ENCODE results near the gene UPB1.

The UPB1 gene

DNA sequence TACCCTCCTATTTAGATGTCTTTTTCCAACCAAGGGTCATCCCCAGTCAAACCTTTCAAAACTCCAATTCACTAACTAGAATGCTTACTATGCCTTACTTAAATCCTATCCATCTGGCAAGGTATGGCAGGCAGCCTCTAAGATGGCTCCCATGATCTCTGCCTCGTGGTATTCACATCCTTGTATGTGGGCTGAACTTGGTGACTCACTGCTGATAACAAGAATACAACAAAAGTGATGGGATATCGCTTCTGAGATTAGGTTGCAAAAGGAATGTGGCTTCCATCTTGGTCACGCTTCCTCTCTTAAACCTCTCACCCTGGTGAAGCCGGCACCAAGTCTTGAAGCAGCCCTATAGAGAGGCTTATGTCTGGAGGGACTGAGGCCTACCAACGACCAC, 29.6 kb upstream of the UPB1 start:
- no CpG with 5 or more reads among the region's 5 CpGs for WGBS, 2 donors (ENCODE audit: extremely low coverage in 2 of 2, insufficient read length in 2 of 2, insufficient replicate concordance in 1 of 2)
- Histone ChIP-seq H4K91ac (ENCODE audit: low read depth, low read length, poor library complexity) (no peak overlapping the region), H3K4me2 (ENCODE audit: insufficient read depth, low read length, poor library complexity, severe bottlenecking) (no peak overlapping the region), H2AK5ac (ENCODE audit: low read depth, low read length) (no peak overlapping the region), H3K27me3 (ENCODE audit: control insufficient read depth in 3 of 3, insufficient read depth in 3 of 3, low read depth in 1 of 3, low read length in 3 of 3) (no peaks in the 10 kb centered on the region), H2BK120ac (ENCODE audit: low read depth, low read length) (no peak overlapping the region), H2BK15ac (ENCODE audit: low read length) (no peak overlapping the region), H3K36me3 (replicated peaks in 1 of 2; ENCODE audit: control insufficient read depth in 2 of 2, insufficient read depth in 2 of 2, low read length in 2 of 2) (no peaks in the 10 kb centered on the region), H3K27ac (replicated peaks; ENCODE audit: low read length) (no peak overlapping the region), H2AFZ (ENCODE audit: low read length) (peak overlapping the region; percentile 49), H4K8ac (ENCODE audit: low read depth, low read length) (no peak overlapping the region), H2BK5ac (ENCODE audit: low read length) (no peak overlapping the region), H3K4ac (ENCODE audit: low read length) (no peak overlapping the region), H3K4me1 (ENCODE audit: control insufficient read depth in 2 of 2, insufficient read depth in 1 of 2, low read depth in 1 of 2, low read length in 2 of 2) (peaks cover 11 to 12% of the 10 kb centered on the region in 2 donors), H3K9me3 (replicated peaks in 1 of 2; ENCODE audit: control insufficient read depth in 2 of 2, insufficient read depth in 1 of 2, low read depth in 1 of 2, low read length in 2 of 2) (no peaks in the 10 kb centered on the region), H3K4me3 (ENCODE audit: low read length in 2 of 2) (no peak overlapping the region), H2BK12ac (ENCODE audit: low read length) (no peak overlapping the region), H3K18ac (ENCODE audit: low read length) (no peak overlapping the region), H3K79me1 (ENCODE audit: low read depth, low read length) (no peaks in the 10 kb centered on the region), H3K23ac (ENCODE audit: low read depth, low read length, poor library complexity) (no peak overlapping the region), H3K14ac (ENCODE audit: low read length) (no peak overlapping the region), H3K9ac (ENCODE audit: low read depth, low read length, poor library complexity) (no peak overlapping the region)
- DNase-seq (ENCODE audit: low spot score): no peak

DNA sequence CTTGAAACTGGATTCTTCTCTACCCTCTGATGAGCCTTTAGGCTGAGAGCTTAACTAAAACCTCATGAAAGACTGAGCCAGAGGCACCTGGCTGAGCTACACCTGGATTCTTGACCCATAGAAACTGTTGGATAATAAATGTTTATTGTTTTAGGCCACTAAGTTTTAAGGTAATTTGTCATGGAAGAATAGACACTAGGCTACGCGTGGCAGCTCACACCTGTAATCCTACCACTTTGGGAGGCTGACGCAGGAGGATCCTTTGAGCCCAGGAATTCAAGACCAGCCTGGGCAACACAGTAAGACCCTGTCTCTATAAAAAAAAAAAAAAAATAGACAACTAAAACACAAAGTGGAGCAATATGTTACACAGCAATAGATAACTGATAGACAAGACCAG, 29.2 kb upstream of the UPB1 start:
- H3K4me2 ChIP-seq (ENCODE audit: insufficient read depth, low read length, poor library complexity, severe bottlenecking): no peak overlapping the region
- no peak overlapping the region for H2BK120ac ChIP-seq (ENCODE audit: low read depth, low read length)
- WGBS, 2 donors (ENCODE audit: extremely low coverage in 2 of 2, insufficient read length in 2 of 2, insufficient replicate concordance in 1 of 2): no CpG with 5 or more reads among the region's 3 CpGs
- no peaks in the 10 kb centered on the region for H3K79me1 ChIP-seq (ENCODE audit: low read depth, low read length)
- no peak overlapping the region for H4K8ac ChIP-seq (ENCODE audit: low read depth, low read length)
- no peak overlapping the region for H3K23ac ChIP-seq (ENCODE audit: low read depth, low read length, poor library complexity)
- H3K18ac ChIP-seq (ENCODE audit: low read length): no peak overlapping the region
- H3K27ac ChIP-seq (replicated peaks; ENCODE audit: low read length): no peak overlapping the region
- no peak overlapping the region for H2BK15ac ChIP-seq (ENCODE audit: low read length)
- H2AFZ ChIP-seq (ENCODE audit: low read length): no peak overlapping the region
- H3K27me3 ChIP-seq (ENCODE audit: control insufficient read depth in 3 of 3, insufficient read depth in 3 of 3, low read depth in 1 of 3, low read length in 3 of 3): no peaks in the 10 kb centered on the region
- H2BK5ac ChIP-seq (ENCODE audit: low read length): no peak overlapping the region
- no peak overlapping the region for H2BK12ac ChIP-seq (ENCODE audit: low read length)
- H3K36me3 ChIP-seq (replicated peaks in 1 of 2; ENCODE audit: control insufficient read depth in 2 of 2, insufficient read depth in 2 of 2, low read length in 2 of 2): no peaks in the 10 kb centered on the region
- H3K4ac ChIP-seq (ENCODE audit: low read length): no peak overlapping the region
- H3K14ac ChIP-seq (ENCODE audit: low read length): no peak overlapping the region
- no peak overlapping the region for H3K4me3 ChIP-seq (ENCODE audit: low read length in 2 of 2)
- H3K9me3 ChIP-seq (replicated peaks in 1 of 2; ENCODE audit: control insufficient read depth in 2 of 2, insufficient read depth in 1 of 2, low read depth in 1 of 2, low read length in 2 of 2): no peaks in the 10 kb centered on the region
- no peak overlapping the region for H4K91ac ChIP-seq (ENCODE audit: low read depth, low read length, poor library complexity)
- H2AK5ac ChIP-seq (ENCODE audit: low read depth, low read length): no peak overlapping the region
- no peak overlapping the region for H3K9ac ChIP-seq (ENCODE audit: low read depth, low read length, poor library complexity)
- DNase-seq (ENCODE audit: low spot score): no peak
- H3K4me1 ChIP-seq (ENCODE audit: control insufficient read depth in 2 of 2, insufficient read depth in 1 of 2, low read depth in 1 of 2, low read length in 2 of 2): peaks cover 10 to 12% of the 10 kb centered on the region in 2 donors

DNA sequence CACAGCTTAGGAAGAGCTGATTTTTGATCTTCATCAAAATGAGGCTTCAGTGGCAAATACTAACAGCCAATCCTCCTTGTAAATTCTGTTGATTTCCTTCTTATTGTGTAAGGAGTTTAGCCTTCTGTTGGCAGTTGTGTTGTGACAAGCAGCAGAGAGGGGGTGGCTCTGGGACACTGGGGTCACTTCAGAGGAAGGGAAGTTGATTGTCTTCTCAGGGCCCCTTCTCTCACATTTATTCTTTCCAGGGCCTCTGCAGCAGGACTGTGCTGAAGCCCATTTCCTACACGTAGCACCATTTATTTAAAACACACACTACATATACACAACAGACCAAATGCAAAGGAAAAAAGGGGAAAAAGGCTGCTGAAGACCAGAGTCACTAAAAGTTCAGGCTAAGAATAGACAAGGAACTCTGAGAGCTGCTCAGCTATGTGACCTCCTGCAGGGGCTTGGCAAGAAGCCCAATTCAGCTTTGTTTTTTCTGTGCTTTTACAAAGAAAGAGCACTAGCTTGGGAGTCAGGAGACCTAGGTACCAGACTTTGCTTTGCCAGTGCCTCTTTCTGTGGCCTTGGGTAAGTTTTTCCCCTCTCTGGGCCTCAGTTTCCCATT, 28.3 kb upstream of the UPB1 start:
- H3K14ac ChIP-seq (ENCODE audit: low read length): no peak overlapping the region
- H3K9me3 ChIP-seq (replicated peaks in 1 of 2; ENCODE audit: control insufficient read depth in 2 of 2, insufficient read depth in 1 of 2, low read depth in 1 of 2, low read length in 2 of 2): no peaks in the 10 kb centered on the region
- WGBS, 2 donors (ENCODE audit: extremely low coverage in 2 of 2, insufficient read length in 2 of 2, insufficient replicate concordance in 1 of 2): no CpG with 5 or more reads among the region's 1 CpG
- H3K4me2 ChIP-seq (ENCODE audit: insufficient read depth, low read length, poor library complexity, severe bottlenecking): no peak overlapping the region
- H4K91ac ChIP-seq (ENCODE audit: low read depth, low read length, poor library complexity): no peak overlapping the region
- no peak overlapping the region for H2BK5ac ChIP-seq (ENCODE audit: low read length)
- no peaks in the 10 kb centered on the region for H3K27me3 ChIP-seq (ENCODE audit: control insufficient read depth in 3 of 3, insufficient read depth in 3 of 3, low read depth in 1 of 3, low read length in 3 of 3)
- no peak overlapping the region for H2BK120ac ChIP-seq (ENCODE audit: low read depth, low read length)
- H4K8ac ChIP-seq (ENCODE audit: low read depth, low read length): no peak overlapping the region
- no peaks in the 10 kb centered on the region for H3K36me3 ChIP-seq (replicated peaks in 1 of 2; ENCODE audit: control insufficient read depth in 2 of 2, insufficient read depth in 2 of 2, low read length in 2 of 2)
- no peak overlapping the region for H3K4ac ChIP-seq (ENCODE audit: low read length)
- no peak overlapping the region for H2AK5ac ChIP-seq (ENCODE audit: low read depth, low read length)
- no peak overlapping the region for H3K23ac ChIP-seq (ENCODE audit: low read depth, low read length, poor library complexity)
- peak overlapping the region; percentile 19 for H2AFZ ChIP-seq (ENCODE audit: low read length)
- DNase-seq (ENCODE audit: low spot score): no peak
- H3K79me1 ChIP-seq (ENCODE audit: low read depth, low read length): no peaks in the 10 kb centered on the region
- H3K4me1 ChIP-seq (ENCODE audit: control insufficient read depth in 2 of 2, insufficient read depth in 1 of 2, low read depth in 1 of 2, low read length in 2 of 2): peaks cover 10 to 12% of the 10 kb centered on the region in 2 donors
- no peak overlapping the region for H3K9ac ChIP-seq (ENCODE audit: low read depth, low read length, poor library complexity)
- no peak overlapping the region for H3K4me3 ChIP-seq (ENCODE audit: low read length in 2 of 2)
- H2BK12ac ChIP-seq (ENCODE audit: low read length): no peak overlapping the region
- no peak overlapping the region for H2BK15ac ChIP-seq (ENCODE audit: low read length)
- H3K27ac ChIP-seq (replicated peaks; ENCODE audit: low read length): no peak overlapping the region
- H3K18ac ChIP-seq (ENCODE audit: low read length): no peak overlapping the region

DNA sequence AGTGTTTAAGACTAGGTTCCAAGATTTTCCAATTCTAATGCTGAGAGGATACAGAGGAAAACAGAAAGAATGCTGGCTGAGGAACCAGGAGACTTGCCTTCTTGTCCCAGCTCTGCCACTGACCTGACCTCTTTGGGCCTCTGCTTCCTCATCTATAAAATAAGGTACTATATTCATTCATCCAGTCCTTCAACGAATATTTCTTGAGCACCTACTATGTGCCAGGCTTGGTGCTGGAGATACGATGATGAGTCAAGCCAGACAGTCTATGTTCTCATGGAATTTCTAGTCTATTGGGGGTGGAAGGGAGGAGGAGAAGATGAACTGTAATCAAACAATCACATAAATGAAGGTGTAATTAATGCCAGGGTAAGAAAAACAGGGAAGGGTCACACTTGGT, 27.8 kb upstream of the UPB1 start:
- Histone ChIP-seq H3K36me3 (replicated peaks in 1 of 2; ENCODE audit: control insufficient read depth in 2 of 2, insufficient read depth in 2 of 2, low read length in 2 of 2) (no peaks in the 10 kb centered on the region), H2BK15ac (ENCODE audit: low read length) (no peak overlapping the region), H3K27ac (replicated peaks; ENCODE audit: low read length) (no peak overlapping the region), H3K4me2 (ENCODE audit: insufficient read depth, low read length, poor library complexity, severe bottlenecking) (no peak overlapping the region), H3K18ac (ENCODE audit: low read length) (no peak overlapping the region), H4K91ac (ENCODE audit: low read depth, low read length, poor library complexity) (no peak overlapping the region), H2BK12ac (ENCODE audit: low read length) (no peak overlapping the region), H3K4ac (ENCODE audit: low read length) (no peak overlapping the region), H4K8ac (ENCODE audit: low read depth, low read length) (no peak overlapping the region), H2AFZ (ENCODE audit: low read length) (no peak overlapping the region), H2BK120ac (ENCODE audit: low read depth, low read length) (no peak overlapping the region), H3K4me1 (ENCODE audit: control insufficient read depth in 2 of 2, insufficient read depth in 1 of 2, low read depth in 1 of 2, low read length in 2 of 2) (peaks cover 10 to 12% of the 10 kb centered on the region in 2 donors), H3K27me3 (ENCODE audit: control insufficient read depth in 3 of 3, insufficient read depth in 3 of 3, low read depth in 1 of 3, low read length in 3 of 3) (no peaks in the 10 kb centered on the region), H2BK5ac (ENCODE audit: low read length) (no peak overlapping the region), H3K4me3 (ENCODE audit: low read length in 2 of 2) (no peak overlapping the region), H3K79me1 (ENCODE audit: low read depth, low read length) (no peaks in the 10 kb centered on the region), H3K23ac (ENCODE audit: low read depth, low read length, poor library complexity) (no peak overlapping the region), H3K9me3 (replicated peaks in 1 of 2; ENCODE audit: control insufficient read depth in 2 of 2, insufficient read depth in 1 of 2, low read depth in 1 of 2, low read length in 2 of 2) (no peaks in the 10 kb centered on the region), H3K9ac (ENCODE audit: low read depth, low read length, poor library complexity) (no peak overlapping the region), H2AK5ac (ENCODE audit: low read depth, low read length) (no peak overlapping the region), H3K14ac (ENCODE audit: low read length) (no peak overlapping the region)
- no peak for DNase-seq (ENCODE audit: low spot score)
- no CpG with 5 or more reads among the region's 2 CpGs for WGBS, 2 donors (ENCODE audit: extremely low coverage in 2 of 2, insufficient read length in 2 of 2, insufficient replicate concordance in 1 of 2)
